ENCODE measurements around the gene CCT6B. TPM values are rescaled to one million over a fixed set of nuclear protein-coding genes. Genes with fewer than 3 reads are reported as not detected.
"Not testable (repeated sequence)": the region's sequence is repeated elsewhere in the genome, so short reads cannot be mapped to it uniquely, and the experiment has no call there.

The CCT6B gene
- 1.8 TPM for polyA plus RNA-seq (2013, experiment 1 of 2; ENCODE audit: insufficient read length)
- 2.3 TPM for polyA plus RNA-seq (2013, experiment 2 of 2; ENCODE audit: insufficient read length)

- peak; percentile 95 for DNase-seq
These were observed at the start of gene CCT6B, which contains the start of gene ZNF830 for GRCh38 chr17:34961093-34961911. TSS of gene CCT6B (minus strand) at chr17:34961460. CDS start at chr17:34961393, 67 bp downstream. TSS of gene ZNF830 (plus strand) at chr17:34961540. CDS start at chr17:34961567, 27 bp downstream.

DNA sequence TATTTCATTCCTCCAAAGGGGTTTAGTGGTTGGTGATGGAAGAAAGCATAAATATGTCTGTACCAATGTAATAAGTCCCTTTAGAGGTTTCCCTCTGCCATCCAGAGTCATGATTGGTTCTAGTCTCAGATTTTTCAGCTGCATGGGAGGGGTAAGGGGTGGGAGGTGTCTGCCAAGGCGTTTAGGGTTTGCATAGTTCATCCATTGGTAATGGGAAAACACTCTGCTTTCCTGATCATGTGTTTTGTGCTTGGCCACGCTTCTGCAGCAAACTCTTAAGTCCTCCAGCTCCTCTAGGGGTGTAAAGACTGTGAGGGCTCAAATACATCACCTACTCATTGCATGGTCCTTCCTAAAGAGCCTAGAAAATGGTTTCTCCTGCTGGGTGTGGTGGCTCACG is 48.8 kb upstream of the CCT6B start:
- DNase-seq = no peak

DNA sequence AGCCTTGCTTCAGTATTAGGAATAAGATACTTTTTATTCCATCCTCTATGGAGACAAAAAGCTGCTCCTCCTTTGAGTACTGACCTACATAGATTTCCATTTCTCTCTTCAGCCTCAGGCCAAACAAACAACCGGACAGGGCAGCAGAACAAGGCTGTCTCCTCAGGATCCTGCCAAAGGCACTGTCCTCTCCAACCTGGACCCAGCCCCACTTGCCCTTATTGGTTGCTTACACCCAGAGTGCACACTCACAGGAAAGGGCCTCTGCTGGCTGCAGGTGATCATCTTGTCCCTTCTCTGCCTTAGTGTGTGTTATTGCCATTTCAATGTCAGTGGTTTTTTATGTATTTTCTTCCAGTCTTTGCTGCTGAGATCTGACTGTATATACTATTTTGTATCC is 45.7 kb upstream of the CCT6B start:
- no peak for DNase-seq

GRCh38 chr17:35006345-35006744 is 45.1 kb upstream of the CCT6B start:
- no peak for DNase-seq

- DNase-seq = no peak
These were observed 42.5 kb upstream of the CCT6B start for GRCh38 chr17:35003778-35004177.

GRCh38 chr17:35002876-35003551 is 41.8 kb upstream of the CCT6B start:
- DNase-seq = no peak

DNA sequence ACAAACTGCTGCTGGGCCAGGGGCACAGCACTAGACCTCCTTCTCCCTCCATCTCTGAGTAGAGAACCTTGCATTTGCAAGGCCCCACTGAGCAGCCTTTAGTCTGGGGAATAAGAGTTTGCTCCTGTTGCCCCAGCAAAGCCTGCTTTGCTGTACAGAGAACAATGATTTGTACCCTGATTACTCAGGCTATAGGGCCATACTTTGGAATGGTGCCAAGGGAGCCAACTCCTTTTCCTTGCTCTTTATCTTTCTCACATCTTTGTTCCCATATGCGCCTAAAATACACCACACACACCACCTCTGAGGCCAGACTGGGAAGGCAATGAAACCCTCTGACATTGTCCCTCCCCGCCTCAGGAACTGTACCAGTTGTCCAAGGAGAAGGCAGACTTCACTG is 40.3 kb upstream of the CCT6B start:
- no peak for DNase-seq

- DNase-seq = not testable (repeated sequence)
These were observed 39.7 kb upstream of the CCT6B start for GRCh38 chr17:35000965-35001364.

- no peak for DNase-seq
These were observed 38.2 kb upstream of the CCT6B start for GRCh38 chr17:34999456-34999855.

DNA sequence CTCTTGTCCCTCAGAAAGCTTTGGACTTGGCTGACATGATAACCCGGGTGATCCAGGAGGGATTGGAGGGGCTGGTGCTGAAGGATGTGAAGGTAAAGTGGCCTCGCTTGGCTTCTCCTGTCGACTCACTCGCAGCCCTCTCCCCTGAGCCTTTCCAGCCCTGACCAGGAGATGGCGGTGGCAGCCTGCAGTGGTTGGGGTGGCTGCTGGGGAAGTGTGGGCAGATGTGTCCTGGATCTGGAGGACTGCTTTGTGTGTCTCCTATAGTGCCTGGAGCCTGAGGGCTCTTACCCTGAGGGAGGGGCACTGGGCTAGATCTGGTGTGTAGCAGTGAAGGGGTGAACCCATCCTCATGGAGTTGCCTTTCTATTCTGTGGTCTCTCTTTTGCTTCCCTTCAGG is 36.9 kb upstream of the CCT6B start:
- peak; percentile 62 for DNase-seq

GRCh38 chr17:34997355-34997862 is 36.1 kb upstream of the CCT6B start:
- peak; percentile 64 for DNase-seq

DNA sequence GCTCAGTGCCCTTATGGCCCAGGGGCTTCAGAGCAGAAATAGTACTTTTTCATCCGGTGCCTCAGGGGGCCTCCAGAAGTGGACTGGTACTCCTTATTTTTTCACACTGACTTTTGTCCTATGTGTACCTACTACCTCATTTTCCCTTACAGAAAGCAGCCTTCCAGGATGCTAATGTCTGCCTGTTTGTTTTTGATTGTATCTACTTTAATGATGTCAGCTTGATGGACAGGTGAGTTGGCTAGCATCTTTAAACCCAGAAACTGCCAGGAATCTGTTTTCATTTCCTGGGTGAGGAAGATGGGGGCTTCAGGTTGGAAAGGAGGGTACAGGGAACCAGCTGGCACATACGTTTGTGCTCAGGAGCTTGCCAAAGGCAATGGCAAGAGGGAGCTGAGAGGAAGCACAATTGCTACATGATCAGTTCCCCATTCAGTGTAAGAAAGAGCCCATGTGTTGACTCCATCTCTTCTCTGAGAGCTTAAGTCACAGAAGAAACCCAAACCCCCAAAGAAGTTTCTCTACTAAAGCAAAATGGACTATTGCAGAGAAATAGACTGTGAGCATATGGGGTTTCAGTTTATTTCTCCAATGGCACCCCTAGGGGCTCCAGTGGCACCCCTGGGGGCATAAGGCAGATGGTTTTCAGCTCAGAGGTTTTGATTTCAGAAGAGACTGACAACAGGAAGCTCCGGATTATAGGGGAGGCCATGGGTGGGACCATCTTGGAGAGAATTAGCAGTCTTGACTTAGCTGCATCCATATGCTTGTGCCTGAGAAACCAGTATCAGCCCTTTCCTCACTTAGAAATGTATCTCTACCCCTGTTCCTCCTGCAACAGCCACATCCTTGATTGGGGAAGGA is 35.4 kb upstream of the CCT6B start:
- DNase-seq = no peak

DNA sequence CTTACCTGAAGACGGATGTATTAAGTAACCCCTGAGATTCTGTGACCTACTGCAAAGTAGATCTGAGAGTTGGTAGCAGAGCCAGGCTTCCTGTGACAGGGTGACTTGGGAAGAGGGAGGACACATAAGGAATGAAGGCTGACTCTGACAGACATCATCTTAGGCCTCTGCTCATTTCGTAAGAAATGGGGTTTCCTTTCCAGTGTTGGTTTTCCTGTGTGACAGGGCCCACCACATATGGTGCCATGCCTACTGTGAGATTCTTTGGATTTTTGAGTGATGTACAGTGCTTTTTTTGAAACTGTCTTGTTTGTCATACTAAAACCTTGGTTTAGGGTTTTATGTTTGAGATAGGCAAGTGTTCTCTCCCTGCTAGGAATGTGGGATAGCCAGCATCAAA is 31.8 kb upstream of the CCT6B start:
- DNase-seq = no peak

- no peak for DNase-seq
These were observed 30.3 kb upstream of the CCT6B start for GRCh38 chr17:34991606-34992005.

DNA sequence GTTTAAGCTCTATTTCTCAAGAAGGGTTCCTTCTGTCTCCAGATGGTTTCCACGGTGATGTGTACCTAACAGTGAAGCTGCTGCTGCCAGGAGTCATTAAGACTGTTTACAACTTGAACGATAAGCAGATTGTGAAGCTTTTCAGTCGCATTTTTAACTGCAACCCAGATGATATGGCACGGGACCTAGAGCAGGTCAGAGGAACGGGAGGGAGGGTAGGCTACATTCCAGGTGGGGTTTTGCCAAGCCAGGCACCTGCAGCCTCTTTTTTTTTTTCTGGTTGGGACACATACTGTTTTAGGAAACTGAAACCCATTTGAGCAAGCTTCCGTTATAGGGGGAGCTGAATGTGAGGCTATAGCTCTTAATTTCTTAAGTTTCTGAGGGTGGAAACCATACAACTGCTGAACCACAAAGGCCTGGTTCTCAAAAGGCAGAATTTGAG is 29.7 kb upstream of the CCT6B start:
- DNase-seq = no peak

DNA sequence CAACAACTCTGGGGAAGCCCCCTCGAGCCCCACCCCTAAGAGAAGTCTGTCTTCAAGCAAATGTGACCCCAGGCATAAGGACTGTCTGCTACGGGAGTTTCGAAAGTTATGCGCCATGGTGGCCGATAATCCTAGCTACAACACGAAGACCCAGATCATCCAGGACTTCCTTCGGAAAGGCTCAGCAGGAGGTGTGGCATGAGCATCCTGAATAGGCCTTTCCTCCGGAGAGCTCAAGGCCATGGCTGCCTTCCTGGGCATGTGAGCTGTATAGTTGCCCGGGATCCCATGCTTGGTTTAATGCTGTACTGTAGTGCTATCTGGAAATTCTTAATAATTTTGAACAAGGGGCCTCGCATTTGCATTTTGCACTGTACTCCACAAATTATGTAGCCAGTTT is 28.2 kb upstream of the CCT6B start:
- no peak for DNase-seq

DNA sequence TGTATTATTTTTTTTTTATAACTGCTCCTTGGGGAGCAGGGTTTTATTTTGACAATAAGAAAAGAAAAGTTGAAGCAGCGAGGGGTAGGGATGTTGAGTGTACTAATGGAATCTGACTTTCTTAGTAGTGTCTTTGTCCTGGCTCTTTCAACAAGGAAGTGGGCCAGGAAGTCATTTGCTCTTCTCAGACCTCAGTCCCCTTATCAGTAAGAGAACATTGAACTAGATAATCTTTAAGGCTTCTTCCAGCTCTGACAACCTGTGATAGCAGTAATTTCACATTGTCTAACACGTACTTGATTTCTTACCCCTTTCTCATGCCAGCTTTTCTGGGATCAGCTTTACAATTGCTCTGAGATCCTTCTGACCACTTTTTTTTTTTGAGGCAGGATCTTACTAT is 27.4 kb upstream of the CCT6B start:
- DNase-seq = no peak

GRCh38 chr17:34987232-34987631 is 26.0 kb upstream of the CCT6B start:
- DNase-seq = no peak

- no peak for DNase-seq
These were observed 20.4 kb upstream of the CCT6B start for GRCh38 chr17:34981538-34982241.

DNA sequence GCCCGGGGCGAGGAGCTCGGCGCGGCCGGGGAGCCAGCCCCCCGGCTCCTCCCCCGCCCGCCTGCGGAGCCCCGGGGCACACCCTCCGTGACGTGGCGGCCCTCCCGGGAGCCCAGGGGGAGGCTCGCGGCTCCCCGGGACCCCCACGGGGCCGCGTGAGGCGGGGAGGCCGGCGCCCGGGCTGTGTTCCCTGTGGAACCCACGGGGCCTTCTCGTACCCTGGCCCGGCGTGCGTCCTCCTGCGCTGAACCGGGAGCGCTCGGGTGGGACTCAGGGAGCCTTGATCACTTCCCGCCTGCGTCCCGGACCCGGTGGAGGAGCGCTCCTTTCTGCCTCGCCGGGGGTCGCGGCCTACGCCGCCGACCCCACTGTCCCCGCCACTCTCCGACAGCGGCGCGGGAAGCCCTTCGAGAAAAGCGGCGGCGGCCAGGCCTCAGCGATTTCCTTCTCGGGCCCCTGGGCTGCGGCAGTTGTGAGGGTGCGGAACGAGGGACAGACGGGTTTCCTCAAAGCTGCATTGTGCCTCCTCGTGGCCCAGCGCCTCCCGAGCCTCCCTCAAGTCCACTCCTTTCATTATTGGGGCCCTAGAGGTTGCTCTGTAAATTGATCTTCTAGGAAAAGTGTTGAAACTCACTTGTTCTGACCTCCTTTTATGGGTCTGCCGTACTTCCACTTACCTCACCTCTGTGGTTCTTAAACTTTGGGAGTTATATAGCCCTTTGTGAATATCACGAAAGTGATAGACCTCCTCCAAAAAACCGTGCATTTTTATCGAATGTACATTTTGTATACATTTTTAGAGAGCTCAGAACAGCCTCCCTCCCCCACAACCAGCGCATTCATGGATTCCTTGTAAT is 19.6 kb upstream of the CCT6B start:
- DNase-seq = peak; percentile 83

- DNase-seq = peak; percentile 92
These were observed 19.1 kb upstream of the CCT6B start, which contains the start of gene LIG3 for GRCh38 chr17:34980353-34980680. TSS of gene LIG3 (plus strand) at chr17:34980512. CDS start at chr17:34983006, 2,494 bp downstream.
